AG04449 (cell line): Measurements from ENCODE around the gene ATP6V0C.
A peak's percentile ranks its signal among the peaks of the same experiment; 100 is the strongest.
"Not testable (repeated sequence)": the region's sequence is repeated elsewhere in the genome, so short reads cannot be mapped to it uniquely, and the experiment has no call there.

Source experiments
- CTCF ChIA-PET: fragments of 350-600 bp; formaldehyde crosslinking; extraction: SDS; loops from one replicate; lab custom pipeline; 2021; ENCODE audit warnings: antibody characterized with exemption; lab: Yijun Ruan, JAX
- POLR2A ChIA-PET: fragments of 400-600, 350-600 bp; formaldehyde crosslinking; extraction: SDS; loops from one replicate; lab custom pipeline; 2020; ENCODE audit warnings: antibody characterized with exemption, inconsistent platforms; lab: Yijun Ruan, JAX
- DNase-seq: peaks from one replicate; pipeline ENCODE4 v3.0.0-alpha.2; 2010; ENCODE audit warnings: low read depth, low spot score
- H3K4me3 ChIP-seq: 2 replicates; pipeline ENCODE4 v1.5.1; 2011; ENCODE audit warnings: low read depth, mild to moderate bottlenecking, control low read depth, low read length
- TF ChIP-seq, protein P1 (sequence below): IDR thresholded peaks from one replicate; pipeline ENCODE4 v1.5.1; 2011; ENCODE audit warnings: mild to moderate bottlenecking, moderate library complexity, low read length, control low read depth, inconsistent platforms; ENCODE audit not compliant: insufficient read depth; ENCODE audit errors: missing control alignments

Gene ATP6V0C

GRCh38 chr16:2535625-2536013 is 21.9 kb downstream of the ATP6V0C start:
- POLR2A ChIA-PET, result no interaction called here
- no peak overlapping the region; the same call in 1 of the 2 replicates for H3K4me3 ChIP-seq
- DNase-seq, result peak; percentile 17
- TF ChIP-seq, protein P1, sequence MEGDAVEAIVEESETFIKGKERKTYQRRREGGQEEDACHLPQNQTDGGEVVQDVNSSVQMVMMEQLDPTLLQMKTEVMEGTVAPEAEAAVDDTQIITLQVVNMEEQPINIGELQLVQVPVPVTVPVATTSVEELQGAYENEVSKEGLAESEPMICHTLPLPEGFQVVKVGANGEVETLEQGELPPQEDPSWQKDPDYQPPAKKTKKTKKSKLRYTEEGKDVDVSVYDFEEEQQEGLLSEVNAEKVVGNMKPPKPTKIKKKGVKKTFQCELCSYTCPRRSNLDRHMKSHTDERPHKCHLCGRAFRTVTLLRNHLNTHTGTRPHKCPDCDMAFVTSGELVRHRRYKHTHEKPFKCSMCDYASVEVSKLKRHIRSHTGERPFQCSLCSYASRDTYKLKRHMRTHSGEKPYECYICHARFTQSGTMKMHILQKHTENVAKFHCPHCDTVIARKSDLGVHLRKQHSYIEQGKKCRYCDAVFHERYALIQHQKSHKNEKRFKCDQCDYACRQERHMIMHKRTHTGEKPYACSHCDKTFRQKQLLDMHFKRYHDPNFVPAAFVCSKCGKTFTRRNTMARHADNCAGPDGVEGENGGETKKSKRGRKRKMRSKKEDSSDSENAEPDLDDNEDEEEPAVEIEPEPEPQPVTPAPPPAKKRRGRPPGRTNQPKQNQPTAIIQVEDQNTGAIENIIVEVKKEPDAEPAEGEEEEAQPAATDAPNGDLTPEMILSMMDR, result no peak
- CTCF ChIA-PET, result interaction anchor here (0.6 kb wide), 1 partner anchor 195 kb away, joined by 3 read pairs; the partner anchor contains the start of gene ABCA3

DNA sequence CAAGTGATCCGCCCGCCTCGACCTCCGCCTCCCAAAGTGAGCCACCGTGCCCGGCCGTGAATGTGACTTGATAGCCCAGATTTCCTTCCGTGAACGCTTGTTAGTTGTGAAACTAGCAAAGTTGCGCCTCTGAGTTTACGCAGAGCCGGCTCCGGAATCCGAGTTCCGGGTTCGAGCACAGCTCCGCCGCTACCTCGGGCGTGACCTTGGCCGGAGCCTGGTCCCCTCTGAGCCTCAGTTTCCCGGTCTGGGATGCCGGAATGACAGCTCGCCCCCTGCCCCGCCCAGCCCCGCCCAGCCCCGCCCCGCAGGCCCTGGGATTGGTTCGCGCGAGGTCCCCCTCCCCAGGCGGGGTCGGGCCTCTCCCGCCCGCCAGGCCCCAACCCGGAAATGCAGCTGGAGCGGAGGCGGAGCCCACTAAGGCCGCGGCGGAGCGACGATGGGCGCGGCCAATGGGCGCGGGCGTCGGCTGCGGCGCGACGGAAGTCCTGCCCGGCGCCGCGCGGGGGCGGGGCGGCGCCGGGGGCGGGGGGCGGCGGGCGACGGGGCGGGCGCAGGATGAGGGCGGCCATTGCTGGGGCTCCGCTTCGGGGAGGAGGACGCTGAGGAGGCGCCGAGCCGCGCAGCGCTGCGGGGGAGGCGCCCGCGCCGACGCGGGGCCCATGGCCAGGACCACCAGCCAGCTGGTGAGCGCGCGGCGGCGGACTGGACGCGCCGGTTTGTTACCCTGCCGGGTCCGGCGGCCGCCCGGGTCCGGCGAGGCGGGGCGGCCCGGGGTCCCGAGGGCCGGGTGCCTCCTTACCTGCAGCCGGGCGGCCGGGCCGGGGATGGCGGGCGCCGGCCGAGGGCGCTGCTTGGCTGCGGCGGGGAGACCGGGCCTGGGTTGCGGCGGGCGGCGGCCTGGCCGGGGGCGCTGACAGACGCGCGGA is 24.0 kb downstream of the ATP6V0C start, which contains the start of gene PDPK1:
TSS of gene PDPK1 (plus strand) at position 571 of the 929 bp plus-strand sequence. CDS start at position 663, 92 bp downstream.
- TF ChIP-seq, protein P1, result no peak
- POLR2A ChIA-PET, result interaction anchor here (0.6 to 0.9 kb wide), 3 partner anchors 53 to 269 kb away, joined by 3 to 5 read pairs (median 3); no protein-coding TSS in a partner anchor
- CTCF ChIA-PET, result no interaction called here
- H3K4me3 ChIP-seq, result peak within 1 kb of the TSS; percentile 75
- DNase-seq, result peak; percentile 36

DNA sequence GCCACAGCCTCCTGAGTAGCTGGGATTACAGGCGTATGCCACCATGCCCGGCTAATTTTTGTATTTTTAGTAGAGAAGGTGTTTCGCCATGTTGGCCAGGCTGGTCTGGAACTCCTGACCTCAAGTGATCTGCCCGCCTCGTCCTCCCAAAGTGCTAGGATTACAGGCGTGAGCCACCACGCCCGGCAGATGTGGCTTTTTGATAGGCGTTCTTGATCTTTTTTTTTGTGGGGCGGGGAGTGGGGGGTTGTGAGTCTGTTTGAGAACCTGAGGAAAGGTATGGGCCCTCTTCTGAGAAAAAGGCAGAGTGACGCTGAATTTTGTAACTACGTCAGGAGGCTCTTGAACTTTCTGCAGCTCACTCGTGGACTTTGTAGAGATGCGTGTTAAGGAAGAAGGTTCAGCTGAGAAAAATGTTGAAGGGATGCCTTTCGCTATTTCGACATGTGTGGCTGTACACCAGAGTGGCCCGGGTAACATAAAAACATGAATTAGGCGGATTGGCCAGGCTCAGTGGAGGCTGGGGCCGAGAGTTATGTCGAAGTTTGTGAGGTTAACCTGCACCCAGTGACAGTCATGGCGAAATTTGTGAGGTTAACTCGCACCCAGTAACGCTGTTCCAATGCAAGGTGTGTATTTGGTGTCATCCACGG is 25.6 kb downstream of the ATP6V0C start:
- CTCF ChIA-PET, DNase-seq, POLR2A ChIA-PET: not testable (repeated sequence)
- peak overlapping the region; percentile 52 for H3K4me3 ChIP-seq

DNA sequence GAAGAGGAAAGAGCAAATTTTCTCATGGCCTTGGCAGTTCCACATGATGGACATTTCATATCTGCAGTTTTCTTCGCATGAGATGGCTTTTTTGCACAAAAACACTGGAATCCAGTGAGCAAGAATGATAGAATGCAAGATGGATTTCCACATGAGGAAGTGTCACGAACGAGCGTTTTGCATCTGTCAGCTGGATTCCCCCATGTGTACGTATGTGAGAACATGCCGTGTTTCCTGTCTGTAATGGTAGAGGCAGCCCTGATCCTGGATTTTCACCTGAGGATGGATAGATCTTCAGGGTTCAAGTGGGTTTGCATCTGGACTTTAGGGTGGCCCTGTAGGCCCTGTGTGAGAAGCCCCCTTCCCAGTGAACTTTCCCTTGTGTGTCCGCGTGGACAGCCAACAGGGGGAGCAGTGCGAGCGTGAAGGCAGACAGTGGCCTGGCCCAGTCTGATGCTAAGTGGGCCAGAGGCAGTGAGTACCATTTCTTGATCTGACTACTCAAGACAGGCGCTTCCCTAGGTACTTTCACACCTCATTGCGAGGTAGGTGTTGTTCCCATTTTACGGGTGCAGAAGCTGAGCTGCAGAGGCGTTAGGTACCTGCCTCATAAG is 26.2 kb downstream of the ATP6V0C start:
- POLR2A ChIA-PET, CTCF ChIA-PET, DNase-seq, H3K4me3 ChIP-seq: not testable (repeated sequence)
- TF ChIP-seq, protein P1, result peak; percentile 42

DNA sequence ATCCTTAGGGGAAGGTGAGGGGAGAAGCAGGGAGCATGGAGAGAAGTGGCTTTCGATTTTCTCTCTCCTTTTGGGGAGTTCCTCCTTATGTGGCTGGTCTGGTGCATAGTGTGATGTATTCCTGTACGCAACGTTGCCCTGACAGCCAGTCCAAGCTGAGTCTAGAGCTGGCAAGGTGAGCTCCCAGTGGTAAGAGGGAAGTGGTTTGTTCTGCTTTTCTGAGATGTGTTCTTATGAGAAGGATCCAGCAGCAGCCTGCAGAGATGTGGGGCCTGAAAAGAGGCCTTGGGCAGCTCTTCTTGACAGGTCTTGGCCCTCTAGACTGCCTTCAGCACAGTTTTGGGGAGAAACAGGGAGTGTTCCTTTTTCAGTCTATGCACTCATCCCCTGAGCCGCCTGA is 27.2 kb downstream of the ATP6V0C start:
- H3K4me3 ChIP-seq, DNase-seq, CTCF ChIA-PET, POLR2A ChIA-PET: not testable (repeated sequence)

GRCh38 chr16:2541409-2541808 is 27.7 kb downstream of the ATP6V0C start:
- CTCF ChIA-PET, H3K4me3 ChIP-seq, DNase-seq, POLR2A ChIA-PET: not testable (repeated sequence)

DNA sequence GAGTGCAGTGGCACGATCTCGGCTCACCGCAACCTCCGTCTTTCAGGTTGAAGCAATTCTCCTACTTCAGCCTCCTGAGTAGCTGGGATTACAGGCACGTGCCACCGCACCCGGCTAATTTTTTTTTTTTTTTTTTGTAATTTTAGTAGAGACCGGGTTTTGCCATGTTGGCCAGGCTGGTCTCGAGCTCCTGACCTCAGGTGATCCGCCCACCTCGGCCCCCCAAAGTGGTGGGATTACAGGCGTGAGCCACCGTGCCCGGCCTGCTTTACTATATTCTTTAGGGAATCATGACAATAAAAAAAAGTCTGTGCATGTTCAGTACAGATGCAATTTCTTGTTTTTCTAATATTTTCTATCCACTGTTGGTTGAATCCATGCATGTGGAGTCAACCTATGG is 30.0 kb downstream of the ATP6V0C start:
- DNase-seq, CTCF ChIA-PET, POLR2A ChIA-PET, H3K4me3 ChIP-seq: not testable (repeated sequence)

- H3K4me3 ChIP-seq, POLR2A ChIA-PET, DNase-seq, CTCF ChIA-PET: not testable (repeated sequence)
Measured at GRCh38 chr16:2550283-2550878, 36.6 kb downstream of the ATP6V0C start.

GRCh38 chr16:2551420-2551889 is 37.7 kb downstream of the ATP6V0C start:
- POLR2A ChIA-PET, DNase-seq, CTCF ChIA-PET, H3K4me3 ChIP-seq: not testable (repeated sequence)

DNA sequence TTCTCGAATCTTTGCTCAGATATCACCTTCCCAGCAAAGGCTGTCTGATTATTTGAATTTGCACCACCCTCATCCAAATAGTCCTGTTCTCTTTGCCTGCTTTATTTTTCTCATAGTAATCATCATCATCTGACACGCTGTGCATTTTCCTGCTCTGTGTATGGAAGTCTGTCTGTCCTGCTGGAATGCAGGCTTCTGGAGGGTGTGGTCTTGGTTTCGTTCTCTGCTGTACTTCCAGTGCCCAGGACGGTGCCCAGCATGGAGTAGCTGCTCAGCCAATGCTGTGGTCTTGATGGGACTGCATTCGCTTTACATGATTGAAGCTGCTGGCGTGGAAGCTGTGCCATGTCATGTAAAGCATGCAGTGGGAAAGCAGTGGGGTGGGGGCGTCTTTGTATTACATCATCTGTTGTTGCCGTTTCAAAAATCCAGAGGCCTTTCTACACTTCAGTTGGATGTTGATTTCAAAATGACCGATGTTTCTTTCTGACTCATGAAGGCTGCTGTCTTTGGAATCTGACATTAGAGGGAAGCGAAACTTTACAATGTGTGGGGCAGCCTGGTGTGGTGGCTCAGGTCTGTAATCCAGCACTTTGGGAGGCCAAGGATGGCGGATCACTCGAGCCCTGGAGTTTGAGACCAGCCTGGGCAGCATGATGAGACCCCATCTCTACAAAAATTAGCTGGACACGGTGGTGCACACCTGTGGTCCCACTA is 41.1 kb downstream of the ATP6V0C start:
- CTCF ChIA-PET, H3K4me3 ChIP-seq, POLR2A ChIA-PET, DNase-seq: not testable (repeated sequence)

- POLR2A ChIA-PET, result not testable (repeated sequence)
Measured at GRCh38 chr16:2557150-2557549, 43.4 kb downstream of the ATP6V0C start.

More at GRCh38 chr16:2557150-2557549, 43.4 kb downstream of the ATP6V0C start:
- CTCF ChIA-PET, H3K4me3 ChIP-seq, DNase-seq: not testable (repeated sequence)
